Stimulated activated CD4-positive, alpha-beta T cell treated with anti-CD3 and anti-CD28 coated beads, Interleukin-4, amount 100 ng/mL, for 48 hours (primary cell): ENCODE measurements around the gene RAB4B.
A peak's percentile ranks its signal among the peaks of the same experiment; 100 is the strongest.
"Not testable (repeated sequence)": the region's sequence is repeated elsewhere in the genome, so short reads cannot be mapped to it uniquely, and the experiment has no call there.

Experiments
- DNase-seq, 2 donors: peaks; one replicate each; pipeline ENCODE4 v3.0.0-alpha.2; 2020; ENCODE audit warnings: low read depth in 2 of 2

The RAB4B gene, protein sequence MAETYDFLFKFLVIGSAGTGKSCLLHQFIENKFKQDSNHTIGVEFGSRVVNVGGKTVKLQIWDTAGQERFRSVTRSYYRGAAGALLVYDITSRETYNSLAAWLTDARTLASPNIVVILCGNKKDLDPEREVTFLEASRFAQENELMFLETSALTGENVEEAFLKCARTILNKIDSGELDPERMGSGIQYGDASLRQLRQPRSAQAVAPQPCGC

DNA sequence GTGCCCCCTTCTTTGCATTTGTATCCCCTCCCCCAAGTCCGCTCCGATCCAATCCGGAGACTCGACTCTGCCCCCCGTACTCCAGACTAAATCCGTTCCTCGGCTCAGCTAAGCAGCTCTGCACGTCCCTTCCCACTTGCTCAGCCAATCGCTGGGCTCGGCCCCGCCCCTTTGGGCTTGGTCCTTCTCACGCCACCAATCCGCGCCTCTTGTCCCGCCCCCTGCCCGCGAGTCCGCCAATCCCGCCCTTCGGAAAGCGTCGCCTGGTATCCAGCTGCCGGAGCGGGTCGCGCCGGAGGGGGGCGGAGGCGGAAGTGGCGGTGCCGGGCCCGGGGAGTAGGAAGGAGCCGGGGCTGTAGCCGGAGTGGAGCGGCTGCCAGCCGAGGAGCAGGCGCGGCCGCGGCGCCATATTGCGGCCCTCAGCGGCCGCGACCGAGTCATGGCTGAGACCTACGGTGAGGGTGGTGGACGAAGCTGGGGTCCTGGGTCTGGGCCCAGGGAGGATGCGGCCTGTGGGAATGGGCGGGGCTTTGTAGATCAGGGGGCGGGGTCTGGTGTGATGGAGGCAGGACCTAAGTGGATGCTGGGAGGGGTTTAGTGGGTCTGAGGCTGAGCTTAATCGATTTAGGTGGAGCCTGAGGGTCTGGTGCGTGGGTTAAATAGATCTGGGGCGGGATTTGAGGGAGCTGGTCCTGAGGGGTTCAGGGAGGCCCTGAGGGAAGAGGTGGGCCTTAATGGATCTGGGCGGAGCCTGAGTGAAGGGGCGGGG lies at the start of gene RAB4B:
RAB4B (plus strand) TSS at position 311 of the 769 bp plus-strand sequence; CDS start at position 440, 129 bp downstream.
- peak; percentile 99 to 100 for DNase-seq

DNA sequence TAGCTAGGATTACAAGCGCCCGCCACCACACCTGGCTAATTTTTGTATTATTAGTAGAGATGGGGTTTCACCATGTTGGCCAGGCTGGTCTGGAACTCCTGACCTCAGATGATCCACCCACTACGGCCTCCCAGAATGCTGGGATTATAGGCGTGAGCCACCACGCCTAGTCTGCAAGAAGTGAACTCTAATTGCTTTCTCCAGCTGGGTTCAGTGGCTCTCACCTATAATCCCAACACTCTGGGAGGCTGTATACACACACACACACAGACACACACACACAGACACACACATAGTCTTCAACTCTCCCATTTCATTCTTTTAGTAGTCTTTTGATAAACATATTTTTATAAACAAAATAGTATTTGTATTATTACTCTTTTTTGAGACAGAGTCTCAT lies 48.0 kb upstream of the RAB4B start:
- not testable (repeated sequence) for DNase-seq

DNA sequence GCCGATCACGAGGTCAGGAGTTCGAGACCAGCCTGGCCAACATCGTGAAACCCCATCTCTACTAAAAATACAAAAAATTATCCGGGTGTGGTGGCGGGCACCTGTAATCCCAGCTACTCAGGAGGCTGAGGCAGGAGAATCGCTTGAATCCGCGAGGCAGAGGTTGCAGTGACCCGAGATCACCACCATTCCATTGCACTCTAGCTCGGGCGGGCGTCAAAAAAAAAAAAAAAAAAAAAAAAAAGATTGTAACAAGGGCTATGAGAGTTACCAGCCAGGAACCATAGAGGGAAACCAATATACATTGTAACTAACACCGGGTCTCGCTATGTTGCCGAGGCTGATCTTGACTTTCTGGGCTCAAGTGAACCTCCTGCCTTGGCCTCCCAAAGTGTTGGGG lies 45.7 kb upstream of the RAB4B start:
- DNase-seq = not testable (repeated sequence)

DNA sequence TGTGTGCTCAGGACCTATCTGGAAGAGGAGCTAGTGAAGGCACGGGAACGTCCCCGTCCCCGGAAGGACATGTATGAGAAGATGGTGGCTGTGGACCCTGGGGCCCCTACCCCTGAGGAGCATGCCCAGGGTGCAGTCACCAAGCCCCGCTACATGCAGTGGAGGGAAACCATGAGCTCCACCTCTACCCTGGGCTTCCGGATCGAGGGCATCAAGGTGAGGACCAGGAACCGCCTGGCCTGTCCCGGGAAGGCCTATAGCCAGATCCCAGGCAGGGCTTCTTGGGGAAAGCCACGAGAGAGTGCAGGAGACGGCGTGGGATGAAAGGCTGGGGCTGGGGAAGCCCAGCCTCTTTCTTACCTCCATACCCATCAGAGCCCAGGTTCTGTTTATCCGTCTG lies 44.9 kb upstream of the RAB4B start:
- no peak for DNase-seq

DNA sequence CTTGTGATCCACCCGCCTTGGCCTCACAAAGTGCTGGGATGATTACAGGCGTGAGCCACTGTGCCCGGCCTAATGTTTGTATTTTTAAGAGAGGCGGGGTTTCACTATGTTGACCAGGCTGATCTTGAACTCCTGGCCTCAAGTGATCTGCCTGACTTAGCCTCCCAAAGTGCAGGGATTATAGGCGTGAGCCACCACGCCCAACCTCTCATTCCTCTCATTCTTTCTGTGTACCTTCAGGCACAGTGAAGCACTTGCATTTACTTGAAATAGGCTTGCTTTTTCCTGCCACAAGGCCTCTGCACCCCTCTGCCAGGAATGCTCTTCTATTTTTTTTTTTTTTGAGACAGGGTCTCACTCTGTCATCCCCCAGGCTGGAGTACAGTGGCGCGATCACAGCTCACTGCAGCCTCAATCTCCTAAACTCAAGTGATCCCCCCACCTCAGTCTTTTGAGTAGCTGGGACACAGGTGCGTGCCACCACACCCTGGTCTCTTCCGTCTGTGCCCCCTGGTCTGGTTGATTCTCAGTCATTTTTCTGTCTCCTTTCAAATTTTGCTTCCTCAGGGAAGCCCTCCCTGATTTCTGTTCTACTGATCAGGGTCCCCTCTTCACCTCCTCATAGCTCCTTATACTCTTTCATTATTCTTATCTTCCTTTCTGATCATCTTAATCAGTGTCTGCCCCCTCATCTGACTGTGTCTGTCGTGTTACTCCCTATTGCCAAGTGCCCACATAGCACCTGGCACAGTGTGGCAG lies 42.9 kb upstream of the RAB4B start:
- no peak for DNase-seq

DNA sequence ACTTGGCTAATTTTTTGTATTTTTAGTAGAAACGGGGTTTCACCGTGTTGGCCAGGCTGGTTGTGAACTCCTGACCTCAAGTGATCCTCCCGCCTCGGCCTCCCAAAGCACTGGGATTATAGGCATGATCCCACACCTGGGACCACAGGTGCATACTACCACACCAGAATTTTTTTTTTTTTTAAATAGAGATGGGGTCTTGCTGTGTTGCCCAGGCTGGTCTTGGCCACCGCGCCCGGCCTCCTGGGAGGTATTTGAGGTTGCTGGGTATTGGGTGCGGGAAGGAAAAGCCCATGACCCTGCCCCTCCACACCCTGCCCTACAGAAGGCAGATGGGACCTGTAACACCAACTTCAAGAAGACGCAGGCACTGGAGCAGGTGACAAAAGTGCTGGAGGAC lies 41.4 kb upstream of the RAB4B start:
- no peak for DNase-seq

DNA sequence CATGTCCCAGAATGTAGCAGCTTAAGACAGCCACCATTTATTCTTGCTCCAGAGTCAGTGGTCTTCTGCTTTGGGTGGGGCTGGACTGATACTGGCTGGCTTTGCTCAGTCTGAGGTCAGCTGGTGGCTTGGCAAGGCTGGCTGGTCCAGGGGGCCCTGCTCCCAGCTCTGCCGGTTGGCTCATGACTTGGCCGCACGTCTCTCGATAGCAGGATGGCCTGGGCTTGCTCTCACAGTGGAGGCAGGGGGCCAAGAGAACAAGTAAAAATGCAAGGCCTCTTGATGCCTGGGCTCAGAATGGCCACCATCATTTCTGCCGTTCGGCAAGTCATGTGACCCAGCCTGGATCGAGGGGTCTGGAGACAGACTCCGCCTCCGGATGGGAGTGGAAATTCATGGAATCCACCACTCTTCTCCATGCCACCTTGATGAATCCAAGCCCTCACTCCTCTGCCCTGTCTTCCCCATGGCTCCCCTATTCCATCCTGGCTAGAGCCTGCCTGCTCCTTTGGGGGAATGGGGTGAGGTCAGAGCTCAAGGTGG lies 40.9 kb upstream of the RAB4B start:
- no peak for DNase-seq

DNA sequence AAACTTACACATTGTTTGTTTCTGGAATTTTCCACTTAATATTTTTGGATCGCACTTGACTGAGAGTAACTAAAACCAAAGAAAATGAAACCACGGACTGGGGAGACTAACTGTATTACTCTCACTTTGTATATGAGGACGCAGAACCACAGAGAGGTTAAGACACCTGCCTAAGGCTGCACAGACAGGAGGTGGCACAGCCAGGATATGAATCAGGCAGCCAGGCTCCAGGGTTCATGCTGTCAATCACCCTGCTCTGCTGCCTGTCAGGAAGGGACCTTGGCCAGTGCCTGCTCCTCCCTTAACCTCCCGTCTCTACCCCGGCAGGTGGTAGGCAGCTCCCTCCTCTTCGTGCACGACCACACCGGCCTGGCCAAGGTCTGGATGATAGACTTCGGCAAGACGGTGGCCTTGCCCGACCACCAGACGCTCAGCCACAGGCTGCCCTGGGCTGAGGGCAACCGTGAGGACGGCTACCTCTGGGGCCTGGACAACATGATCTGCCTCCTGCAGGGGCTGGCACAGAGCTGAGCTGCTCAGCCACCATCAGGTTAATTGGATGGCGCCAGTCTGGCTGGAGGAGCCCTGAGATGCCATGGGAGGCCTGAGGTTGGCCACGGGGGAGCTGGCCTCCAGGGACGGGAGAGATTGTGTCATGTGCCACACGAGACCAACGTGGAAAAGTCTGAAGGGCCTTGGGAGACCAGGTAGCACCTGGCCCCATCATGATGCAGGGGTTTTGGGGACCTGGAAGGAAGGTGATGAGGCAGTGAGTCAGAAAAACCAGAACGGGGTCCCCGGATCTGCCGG lies 38.8 kb upstream of the RAB4B start:
- DNase-seq = no peak

DNA sequence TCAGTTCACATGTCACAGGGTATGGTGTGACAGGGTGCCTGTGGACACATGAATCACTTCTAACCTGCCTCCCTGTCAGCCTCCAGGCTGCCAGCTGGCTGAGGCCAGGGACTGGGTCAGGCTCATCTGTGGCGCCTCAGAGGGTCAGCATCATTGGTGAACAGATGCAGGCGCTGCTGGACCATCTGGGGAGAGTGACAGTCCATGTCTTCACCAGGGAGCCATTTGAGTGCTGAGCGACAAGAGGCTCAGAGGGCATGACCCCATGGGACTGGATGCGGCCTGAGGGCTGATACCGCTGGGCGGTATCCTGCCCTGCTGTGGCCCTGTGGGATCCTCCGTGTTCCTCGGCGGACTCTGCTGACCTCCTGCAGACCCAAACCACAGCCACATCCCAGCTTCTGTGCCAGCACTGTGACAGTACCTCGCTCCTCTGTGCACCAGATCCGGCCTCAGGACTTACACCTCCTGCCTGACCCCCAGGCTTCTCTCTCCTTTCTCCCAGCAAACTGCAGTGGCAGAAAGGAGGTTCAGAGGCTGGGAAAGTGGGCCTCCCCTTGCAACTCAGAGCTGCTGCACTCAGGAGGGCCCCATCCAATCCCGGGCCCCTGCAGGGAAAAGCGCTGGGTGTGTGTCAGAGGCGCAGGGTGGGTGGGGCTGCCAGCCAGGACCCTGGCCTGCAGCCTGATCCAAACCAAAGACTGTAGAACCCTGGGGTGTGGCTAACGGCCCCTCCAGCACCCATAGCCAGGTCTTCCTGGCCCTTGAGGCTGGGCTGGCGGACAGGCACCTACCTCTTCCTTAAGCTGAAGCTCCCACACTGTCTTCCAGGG lies 38.0 kb upstream of the RAB4B start:
- DNase-seq = no peak

DNA sequence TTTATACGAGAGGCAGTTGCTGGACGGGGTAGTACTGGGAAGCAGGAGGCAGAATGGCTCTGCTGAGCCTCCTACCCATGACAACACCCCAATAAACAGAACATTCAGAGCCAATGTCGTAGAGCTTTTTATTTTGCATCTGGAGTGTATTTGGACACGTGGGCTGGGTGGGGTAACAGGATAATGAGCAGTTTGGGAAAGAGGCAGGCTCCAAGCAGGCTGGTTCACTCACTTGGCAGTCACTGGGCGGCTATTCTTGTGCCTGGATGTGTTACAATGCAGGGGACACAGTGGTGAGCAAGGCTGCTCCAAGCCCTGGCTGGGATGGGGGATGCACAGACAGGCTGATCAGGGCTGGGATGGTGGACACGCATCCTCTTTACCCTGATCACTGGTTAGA lies 37.3 kb upstream of the RAB4B start:
- DNase-seq = no peak

DNA sequence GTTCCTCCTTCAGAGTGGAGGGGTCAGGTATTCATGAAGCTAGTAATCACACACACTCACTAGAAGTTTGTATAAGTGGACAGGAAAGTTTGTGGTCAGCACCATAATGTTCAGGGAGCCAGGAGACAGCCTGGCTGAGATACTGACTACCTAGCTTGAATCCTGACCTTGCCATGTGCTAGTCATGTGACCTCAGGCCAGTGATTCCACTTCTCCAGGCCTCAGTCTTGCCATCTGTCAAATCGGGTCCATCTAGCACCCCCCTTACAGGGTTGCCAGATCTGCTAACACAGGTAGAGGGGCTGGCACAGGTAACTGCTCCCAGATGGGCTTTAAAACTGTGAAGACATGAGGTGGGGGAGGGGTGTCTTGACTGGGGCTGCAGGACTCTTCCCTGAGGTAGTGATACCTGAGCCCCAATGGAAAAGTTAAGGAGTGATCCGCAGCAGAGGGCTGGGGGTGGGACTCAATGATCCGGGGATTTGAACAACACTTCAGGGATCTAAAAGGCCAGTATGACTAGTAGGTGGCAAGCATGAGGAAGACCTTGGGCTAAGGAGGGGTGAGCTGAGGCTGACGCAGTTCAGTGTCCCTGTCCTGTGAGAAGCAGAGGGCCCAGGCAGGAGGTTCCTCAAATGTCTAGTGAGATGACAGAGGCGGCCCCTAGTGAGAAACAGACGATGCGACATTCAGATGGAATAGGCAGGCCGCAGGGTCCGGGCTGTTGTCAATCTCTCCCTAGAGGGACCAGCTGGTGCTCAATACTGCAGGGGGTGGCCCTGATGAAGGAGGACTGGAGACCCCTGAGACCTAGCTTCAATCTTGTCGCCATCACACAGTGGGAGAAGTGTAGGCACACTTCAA lies 36.3 kb upstream of the RAB4B start:
- no peak for DNase-seq

DNA sequence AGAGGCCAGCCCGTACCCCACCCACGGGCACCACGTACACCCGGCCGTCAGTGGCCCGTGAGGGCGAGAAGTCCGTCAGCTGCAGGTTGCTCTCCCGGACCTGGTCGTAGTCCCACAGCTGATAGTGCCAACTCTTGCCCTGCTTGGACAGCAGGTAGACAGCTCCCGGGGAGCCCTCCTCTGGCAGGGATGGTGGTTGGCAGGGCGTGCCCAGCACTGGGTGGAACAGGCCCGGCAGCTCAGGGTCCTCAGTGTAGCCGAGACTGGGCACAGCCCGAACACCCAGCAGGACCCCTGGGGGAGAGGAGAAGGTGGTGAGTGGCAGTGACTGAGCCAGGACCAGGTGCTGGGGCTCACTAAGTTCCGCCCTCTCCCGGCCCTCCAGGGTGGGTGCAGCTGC lies 35.6 kb upstream of the RAB4B start:
- DNase-seq = no peak

DNA sequence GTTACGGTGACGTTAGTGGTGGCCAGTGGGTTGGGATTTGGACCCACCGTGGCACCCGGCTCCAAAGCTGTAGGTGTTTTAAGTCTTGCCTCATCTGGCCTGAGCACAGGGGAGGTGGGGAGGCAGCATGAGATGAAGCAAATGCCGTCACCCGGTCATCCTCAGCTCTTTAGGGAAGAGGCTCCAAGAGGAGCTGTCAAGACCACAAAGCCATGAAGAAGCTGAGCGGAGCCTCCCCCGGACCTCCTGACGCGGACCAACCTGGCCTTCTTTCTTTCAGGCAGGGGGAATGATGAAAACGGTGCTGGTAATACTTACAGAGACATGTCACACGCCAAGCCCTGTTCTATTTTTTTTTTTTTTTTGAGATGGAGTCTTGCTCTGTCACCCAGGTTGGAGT lies 35.2 kb upstream of the RAB4B start:
- no peak for DNase-seq

DNA sequence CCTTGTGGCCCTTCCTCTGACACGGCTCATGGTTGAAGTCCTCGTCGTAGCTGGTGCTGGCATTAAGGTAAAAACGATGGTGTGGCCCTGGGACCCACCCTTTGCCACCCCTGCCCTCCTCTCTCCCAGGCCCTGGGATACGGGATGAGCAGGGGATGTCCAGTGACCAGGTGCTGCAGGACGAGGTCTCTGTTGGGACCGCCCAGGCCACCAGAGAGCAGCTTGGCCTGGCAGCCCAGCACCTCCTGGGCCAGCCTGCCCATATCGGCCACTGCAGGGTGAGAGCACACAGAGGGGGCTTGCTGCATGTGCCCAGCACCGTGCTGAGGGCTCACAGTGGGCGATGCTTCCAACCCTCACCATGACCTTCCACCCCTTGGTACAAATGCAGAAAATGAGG lies 34.1 kb upstream of the RAB4B start:
- no peak for DNase-seq

DNA sequence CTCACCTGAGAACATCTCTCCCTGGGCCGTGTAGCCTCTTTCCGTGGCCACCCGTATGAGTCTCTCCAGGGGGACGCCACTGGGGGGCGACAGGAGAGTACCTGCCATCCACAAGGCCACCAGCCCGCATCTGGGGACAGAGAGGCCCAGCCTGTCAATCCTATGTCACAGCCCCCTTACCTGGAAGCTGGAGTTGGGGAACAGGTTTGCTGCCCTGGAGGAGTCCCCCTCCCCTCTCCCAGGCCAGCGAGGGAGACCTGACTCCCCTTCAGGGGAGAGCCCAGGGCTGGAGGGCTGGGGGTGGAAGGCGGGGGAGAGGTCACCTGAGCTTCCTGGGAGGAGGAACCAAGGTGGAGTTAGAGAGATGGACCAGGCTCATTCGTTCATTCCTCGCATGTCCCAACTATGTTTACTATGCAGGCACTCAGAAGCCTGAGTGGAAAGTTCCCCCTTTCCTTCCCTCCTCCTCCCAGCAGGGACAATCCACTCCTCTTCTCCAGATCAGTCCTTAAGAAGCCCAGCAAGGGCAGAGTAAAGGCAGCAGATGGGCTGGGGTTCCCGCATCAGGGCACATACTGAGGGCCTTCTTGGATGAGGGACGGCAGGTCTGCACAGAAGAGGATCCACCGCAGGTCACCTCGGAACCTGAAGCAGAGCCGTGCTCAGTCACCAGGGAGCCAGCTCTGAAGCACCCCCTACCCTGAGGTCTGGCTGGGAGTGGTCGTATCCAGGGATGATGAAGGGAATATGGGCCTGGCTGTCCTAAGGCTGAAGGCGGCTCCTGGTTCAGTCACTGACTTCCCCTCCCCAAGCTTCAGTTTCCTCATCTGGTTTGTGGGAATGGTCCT lies 33.3 kb upstream of the RAB4B start:
- DNase-seq = peak in 1 of 2 donors; percentile 20

DNA sequence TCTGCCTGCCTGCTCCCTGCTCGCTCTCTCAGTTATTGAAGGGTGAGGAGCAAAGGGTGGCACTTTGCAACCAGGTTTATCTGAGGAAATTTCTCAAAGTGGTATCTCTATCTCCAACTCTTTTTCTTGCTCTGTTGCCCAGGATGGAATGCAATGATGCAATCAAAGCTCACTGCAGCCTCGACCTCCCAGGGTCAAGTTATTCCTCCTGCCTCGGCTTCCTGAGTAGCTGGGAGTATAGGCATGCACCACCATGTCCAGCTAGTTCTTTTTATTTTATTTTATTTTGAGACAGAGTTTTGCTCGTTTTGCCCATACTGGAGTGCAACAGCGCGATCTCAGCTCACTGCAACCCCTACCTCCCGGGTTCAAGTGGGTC lies 32.7 kb upstream of the RAB4B start:
- DNase-seq = no peak

DNA sequence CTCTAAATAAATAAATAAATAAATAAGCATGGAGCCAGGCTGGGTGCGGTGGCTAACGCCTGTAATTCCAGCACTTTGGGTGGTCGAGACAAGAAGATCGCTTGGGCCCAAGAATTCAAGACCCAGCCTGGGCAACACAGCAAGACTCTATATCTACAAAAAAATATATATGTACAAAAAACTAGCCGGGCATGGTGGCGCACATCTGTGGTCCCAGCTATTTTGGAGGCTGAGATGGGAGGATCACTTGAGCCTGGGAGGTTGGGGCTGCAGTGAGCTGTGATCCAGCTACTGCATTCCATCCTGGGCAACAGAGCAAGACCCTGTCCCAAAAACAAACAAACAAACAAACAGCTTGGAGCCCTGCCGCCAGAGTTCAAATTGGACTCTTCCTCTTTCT lies 30.5 kb upstream of the RAB4B start:
- no peak for DNase-seq

DNA sequence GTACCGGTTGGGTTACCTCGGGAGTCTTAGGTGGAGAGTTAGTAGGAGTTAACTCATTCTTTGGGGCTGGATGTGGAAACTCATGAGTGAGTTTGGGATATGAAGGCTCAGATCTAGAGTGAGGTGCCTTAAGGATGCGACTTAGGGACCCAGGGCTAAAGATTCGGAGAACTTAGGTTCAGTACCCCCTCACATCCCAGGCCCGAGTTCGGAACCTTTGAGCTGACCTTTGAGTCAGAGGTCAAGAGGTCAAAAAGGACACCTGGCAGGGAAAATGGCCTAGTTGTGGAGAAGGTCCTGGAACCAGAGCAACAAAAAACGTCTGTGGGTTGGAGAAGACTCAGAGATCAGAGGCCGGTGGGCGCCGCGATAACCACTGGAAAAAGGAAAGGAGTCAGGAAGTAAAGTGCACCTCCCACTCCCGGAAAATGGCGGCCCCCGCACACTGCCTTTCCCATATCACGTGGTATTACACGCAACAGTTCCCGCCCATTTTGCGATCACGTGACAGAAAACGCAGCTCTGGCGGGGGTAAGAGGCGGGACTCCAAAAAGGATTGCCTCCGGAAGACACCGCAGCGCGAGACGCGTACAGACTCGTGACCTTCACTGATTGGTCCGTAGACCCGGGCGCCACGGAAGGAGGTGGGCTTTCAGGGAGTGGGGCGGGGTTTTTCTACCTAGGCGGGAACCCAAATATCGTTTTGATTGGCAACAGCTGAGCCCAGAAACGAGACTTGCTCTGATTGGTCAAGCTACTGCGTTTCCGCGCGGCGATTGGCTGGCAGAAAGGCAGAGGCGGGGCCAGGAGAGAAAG lies 27.8 kb upstream of the RAB4B start, which contains the start of gene ACTMAP:
ACTMAP (minus strand) TSS at position 420 of the 816 bp plus-strand sequence. CDS start 674 bp downstream, outside the sequence.
- peak; percentile 98 to 99 for DNase-seq
